ENCODE results near the gene PDE5A.
"Not testable (repeated sequence)": the region's sequence is repeated elsewhere in the genome, so short reads cannot be mapped to it uniquely, and the experiment has no call there.

Gene PDE5A

DNA sequence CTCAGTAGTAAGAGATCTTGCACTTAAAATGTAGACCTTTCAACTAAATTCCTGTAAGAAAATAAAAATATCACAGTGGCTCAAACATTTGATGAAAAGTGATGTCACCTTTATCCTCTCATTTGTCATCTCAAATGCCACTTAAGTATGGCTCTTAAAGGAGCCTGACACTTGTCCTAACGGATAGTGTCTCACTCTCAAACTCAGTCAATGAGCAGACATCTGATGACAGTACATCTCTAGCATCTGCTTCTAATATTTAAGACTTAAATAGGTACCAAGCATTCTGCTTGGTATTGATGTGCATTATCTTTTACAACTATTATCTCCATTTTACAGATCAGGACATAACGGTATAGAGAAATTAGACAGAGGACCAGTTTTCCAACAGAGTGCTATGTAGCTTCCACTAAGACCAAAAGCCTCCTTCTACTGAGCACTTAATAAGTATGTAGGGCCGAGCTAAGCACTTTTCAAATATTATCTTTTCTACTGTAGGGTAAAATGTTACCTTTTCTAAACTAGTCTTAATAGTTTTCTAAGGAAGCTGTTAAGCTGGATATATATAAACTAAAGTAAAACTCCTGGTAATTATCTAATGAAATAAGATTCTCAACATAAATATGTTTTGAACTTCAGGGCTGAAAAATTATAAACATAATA lies 110.2 kb downstream of the PDE5A start:
- no peak for DNase-seq

DNA sequence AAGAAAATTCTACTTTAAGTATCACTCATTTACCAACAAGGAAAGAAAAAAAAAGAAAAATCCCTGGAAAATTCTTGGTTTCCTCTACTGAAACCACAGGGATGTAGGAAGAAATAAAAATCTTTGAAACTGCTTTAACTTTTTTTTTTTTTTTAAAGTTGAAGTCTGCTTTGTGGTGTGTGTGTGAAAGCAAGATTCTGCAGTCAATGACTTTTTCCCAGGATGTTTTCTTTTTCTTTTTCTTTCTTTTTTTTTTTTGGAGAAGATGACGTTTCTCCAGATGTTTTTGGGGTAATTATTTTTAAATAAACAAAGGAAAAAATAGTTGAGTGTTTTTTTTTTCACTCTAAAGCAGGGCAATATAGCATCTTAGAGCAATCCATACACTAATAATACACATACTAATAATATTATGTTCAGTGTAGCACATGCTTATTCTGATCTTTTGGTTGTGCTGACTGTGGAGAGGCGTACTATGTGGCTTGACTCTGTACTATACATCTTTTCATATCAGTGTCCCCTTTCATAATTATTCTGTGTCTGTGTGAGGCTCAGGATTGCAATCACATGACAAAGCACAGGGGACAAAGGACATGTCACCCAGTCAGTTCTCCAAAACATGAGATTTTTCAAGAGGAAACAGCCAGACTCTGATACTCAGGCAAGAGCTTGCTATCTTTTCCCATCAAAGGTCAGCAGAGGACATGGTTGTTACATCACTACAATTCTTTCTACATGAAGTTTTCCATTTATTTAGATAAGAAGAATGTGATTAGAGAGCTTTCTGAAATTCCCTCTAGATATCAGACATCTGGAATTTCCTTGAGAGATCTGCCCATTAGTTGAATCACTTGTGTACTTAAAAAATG lies 111.0 kb downstream of the PDE5A start:
- no peak for DNase-seq

GRCh38 chr4:119512398-119512797 lies 116.2 kb downstream of the PDE5A start:
- DNase-seq: no peak

GRCh38 chr4:119510395-119511149 lies 118.0 kb downstream of the PDE5A start:
- no peak for DNase-seq

DNA sequence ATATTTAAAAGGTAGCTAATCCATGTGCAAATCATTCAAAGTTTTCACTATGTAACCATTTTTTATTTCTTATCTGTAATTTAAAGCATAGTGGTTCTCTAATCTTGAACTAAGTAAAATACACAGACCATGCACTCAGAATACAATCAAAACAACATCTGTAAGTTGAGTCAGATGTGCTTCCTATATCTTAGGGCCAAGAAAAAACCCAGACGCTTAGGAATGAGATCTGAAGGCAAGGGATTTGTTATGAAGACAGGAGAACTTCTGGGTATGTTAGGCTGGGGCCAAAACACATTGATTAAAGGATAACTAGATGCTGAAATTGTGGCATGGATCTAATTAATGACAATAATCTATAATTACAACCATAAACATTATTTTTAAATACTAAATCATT lies 120.3 kb downstream of the PDE5A start:
- no peak for DNase-seq

DNA sequence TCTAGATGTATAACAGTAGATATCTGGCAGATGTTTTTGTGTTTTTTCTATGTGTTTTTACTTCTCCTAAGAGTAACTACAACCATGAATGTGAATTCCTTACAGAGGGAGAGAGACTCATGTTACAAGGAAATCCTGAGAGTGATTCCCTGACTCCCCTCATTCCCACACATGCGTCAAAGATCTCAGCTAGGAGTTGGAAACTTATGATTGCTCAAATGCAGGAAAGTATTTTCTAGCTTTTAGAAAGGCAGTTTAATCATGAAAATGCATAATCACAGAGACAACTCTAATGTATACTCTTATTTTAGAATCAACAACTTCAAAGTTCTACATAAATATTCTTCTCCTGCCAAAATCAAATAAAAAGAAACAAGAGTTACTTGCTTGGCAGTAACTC lies 121.8 kb downstream of the PDE5A start:
- DNase-seq: no peak

DNA sequence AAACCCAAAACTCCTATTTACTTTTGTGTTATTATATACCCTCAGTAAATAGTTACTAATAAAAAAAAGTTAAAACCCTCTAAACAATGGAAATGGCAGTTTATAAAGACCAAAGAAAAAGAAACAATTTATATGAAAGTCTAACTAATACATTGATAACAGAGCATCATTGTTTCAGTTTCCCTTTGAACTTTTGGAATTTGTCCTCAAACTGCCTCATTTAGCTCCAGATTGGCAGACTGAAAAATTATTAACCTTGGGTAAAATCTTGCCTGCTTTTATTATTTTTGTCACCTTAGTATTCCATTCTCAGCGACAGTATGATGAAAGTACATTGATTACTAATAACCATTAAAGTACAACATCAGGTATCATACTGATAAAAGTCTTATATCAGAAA lies 124.0 kb downstream of the PDE5A start:
- DNase-seq: no peak

DNA sequence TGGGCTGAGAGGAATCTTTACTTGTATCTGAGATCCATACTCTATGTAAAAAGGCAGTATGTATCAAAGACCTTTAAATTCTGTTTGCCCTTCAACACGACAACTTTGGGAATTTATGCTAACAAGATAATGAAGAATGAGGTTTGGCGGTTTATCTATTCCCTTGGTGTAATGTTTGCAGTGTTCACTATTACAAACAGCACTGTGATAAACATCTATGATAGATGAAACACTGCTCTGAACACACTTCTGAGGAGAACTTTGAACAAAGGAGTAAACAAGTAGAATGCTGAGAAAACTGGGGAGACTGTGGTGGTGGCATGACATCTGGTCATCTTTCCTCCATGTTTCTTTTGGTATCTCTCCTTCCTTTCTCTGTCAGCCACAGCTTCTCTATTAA lies 126.9 kb downstream of the PDE5A start:
- DNase-seq: no peak

DNA sequence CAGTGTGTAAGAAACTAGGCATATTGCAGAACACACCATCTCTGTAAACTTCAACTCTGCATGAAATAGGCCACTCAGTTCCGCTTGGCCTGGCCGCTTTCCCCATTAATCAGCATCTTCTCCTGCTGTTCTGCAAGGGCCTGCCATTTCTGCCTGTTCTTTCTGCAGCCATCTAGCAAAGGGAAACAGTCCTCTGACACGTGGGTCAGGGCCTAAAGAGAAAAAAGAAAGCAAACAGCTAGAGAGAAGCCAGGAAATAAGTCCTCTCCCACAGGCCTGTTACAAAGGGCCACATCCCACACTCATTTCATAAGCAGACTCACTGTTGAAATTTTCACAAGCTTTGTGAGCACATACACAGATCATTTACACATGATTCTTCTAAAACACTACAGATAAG lies 130.1 kb downstream of the PDE5A start:
- DNase-seq: no peak

DNA sequence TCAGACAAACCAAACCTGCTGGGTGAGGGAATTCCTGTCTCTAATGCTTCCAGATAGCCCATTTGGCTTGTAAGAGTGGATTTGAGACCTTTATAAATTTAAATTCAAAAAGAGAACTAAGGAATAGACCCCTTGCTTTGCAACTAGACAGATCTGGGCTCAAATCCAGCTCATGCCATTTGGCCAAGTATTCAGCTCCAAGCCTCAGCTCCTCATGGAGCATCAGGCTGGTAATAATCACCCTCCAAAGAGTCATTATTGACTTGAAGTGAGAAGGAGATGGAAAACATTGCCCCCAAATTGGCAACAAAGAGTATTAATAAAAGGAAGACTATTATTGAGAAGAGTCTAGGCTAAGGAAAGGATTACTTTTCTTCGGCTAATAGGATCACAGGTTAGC lies 134.7 kb downstream of the PDE5A start:
- DNase-seq: no peak

GRCh38 chr4:119493419-119493818 lies 135.2 kb downstream of the PDE5A start:
- no peak for DNase-seq

DNA sequence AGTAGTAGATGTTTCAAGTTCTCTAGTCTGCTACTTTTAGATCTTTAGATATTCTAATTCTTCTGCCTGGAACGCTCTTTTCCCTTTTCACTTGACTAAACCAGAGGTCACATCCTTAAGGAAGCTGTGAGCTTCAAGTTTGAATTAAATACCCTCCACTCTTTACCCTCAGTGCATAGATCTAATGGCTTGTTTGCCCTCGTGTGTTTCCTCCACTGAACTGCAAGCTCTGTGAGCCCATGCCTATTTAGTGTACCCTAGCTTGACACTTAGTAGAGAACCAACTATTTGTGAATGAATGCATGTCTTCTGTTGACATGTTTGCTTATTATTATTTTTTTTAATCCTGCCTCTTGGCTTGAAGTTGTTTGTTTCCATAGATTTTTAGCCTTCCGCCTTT lies 138.3 kb downstream of the PDE5A start:
- DNase-seq: no peak

DNA sequence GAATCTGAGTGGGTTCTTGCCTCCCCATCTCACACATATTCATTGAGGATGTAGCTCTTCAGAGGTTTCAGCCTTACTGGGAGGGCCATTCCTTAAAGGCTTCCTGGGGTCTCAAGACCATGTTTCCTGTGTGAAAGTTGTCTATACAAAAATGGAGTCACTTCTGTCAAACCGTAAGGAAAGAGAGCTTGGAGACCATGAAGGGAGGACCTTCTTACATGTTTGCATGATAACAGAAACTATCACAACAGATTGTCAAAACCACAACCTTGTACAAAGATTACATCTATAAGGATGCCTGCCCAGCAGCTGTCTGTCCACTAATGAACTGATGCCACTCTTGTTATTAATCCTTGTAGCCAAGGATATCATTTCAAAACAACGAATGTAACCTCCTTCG lies 139.3 kb downstream of the PDE5A start:
- no peak for DNase-seq

DNA sequence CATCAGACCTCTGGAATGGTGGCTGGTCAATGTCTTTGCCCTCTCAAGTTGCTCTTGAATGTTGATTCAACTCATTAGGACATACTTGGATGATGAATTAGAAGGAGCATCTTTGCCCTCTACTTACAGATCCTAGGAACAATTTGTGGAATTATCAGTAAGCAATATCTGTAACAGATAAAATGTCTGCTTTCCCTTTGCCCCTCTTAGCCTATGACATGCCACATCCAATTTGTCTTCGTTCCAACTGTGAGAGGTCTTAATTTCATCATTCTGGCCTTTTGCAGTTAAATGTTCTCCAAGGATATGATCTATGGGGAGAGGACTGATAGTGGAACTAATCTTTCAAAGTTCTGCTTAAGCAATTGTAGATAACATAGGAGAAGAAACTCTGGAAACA lies 148.3 kb downstream of the PDE5A start:
- DNase-seq: no peak

- no peak for DNase-seq
Observed at GRCh38 chr4:119479835-119480234, 148.8 kb downstream of the PDE5A start.

DNA sequence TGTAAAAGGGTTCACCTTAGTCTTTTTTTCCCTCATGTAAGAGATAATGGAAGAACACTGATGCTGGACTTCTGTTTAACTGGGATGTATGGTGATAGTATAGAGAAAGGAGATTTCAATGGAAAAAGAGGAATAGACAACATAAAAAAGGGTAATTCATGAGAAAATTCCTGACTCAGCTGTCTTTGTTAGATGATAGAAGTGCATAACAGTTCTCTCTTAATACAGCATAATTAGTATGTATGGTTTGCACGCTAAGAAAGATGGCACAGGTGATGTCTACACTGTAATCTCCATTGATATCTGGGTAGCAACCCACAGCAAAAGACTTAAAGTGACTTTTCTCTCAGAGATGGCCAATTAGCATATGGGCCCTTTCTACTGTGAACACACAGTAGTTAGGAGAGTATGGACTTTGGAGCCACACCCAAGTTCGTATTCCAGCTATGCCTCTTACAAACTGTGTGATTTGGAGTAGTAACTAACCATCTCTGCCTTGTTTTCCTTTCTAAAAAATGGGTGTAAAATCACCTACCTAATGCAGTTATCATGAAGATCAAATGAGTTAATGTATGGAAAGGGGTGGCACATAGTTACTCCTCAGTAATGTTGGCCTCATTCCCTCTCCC lies 149.3 kb downstream of the PDE5A start:
- no peak for DNase-seq

- DNase-seq: no peak
Observed at GRCh38 chr4:119478446-119479179, 150.0 kb downstream of the PDE5A start.

DNA sequence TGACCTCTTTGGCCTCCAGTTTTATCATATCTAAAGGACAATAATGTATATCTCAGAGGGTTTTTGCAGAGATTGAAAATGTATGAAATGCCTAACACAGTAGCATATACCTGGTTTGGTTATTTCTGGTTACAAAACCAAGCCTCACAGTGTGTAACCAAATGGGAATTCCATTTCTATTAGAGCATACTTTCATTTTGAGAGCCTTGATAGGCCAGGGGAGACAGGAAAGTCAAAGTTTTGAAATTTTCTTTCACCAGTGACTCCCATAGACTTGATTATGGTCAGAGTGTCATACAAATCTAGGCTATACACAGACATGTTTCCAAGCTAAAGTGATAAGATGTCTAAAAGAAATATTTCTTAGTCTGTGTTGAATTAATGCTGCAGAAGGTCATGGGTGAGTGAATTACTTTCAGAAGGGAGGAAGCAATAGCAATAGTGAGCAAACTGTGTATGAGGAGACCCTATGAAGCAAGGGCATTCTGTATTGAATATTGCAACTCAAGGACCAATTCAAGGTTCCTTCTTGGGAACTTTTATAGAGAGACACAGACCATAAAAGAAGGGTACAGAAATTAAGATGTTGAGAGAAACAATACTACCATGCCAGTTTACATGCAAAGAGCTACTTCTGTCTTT lies 151.1 kb downstream of the PDE5A start:
- no peak for DNase-seq

- no peak for DNase-seq
Observed at GRCh38 chr4:119471259-119471658, 157.3 kb downstream of the PDE5A start.

DNA sequence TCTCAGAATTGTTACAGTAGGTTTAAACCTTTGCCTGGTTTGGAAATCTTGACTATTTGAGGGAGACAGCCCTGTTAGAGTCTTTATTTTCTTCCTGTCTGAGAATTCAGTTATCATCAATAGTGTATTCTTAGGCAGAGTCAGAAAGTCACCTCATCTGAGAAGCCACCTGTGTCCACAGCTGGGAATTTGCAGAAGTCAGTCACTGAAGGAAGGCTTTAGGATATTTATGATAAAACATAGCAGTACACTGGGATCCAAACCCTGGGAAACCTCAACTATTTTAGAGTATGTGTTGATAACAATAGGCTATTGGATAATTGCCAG lies 157.9 kb downstream of the PDE5A start:
- DNase-seq: not testable (repeated sequence)

- not testable (repeated sequence) for DNase-seq
Observed at GRCh38 chr4:119470021-119470736, 158.4 kb downstream of the PDE5A start.
